Neutrophil (primary cell): Measurements from ENCODE around the gene CCDC192.
"Not testable (repeated sequence)": the region's sequence is repeated elsewhere in the genome, so short reads cannot be mapped to it uniquely, and the experiment has no call there.

Source experiments
- H3K27ac ChIP-seq: fragments of 200-600 bp; sonication (generic); 2 replicates; pipeline ENCODE4 v1.5.1; 2016; ENCODE audit warnings: mild to moderate bottlenecking, moderate library complexity
- H3K27me3 ChIP-seq: fragments of 200-600 bp; sonication (generic); 2 replicates; pipeline ENCODE4 v1.6.0; 2016; ENCODE audit warnings: mild to moderate bottlenecking
- H3K36me3 ChIP-seq: fragments of 200-600 bp; sonication (generic); 2 replicates; pipeline ENCODE4 v1.5.1; 2017
- H3K4me1 ChIP-seq, 2 experiments: fragments of 200-600 bp in 1 of 2; sonication (generic) in 1 of 2; 1 replicate in 1 of 2; 2 replicates in 1 of 2; pipeline versions ENCODE4 v1.5.1 to v1.6.1; 2013 to 2016; ENCODE audit warnings: low read depth in 1 of 2, low read length in 1 of 2, mild to moderate bottlenecking in 1 of 2, moderate library complexity in 1 of 2; ENCODE audit not compliant: control insufficient read depth in 1 of 2, insufficient read depth in 1 of 2
- H3K4me3 ChIP-seq, 2 experiments: fragments of 200-600 bp in 1 of 2; sonication (generic) in 1 of 2; 1 replicate in 1 of 2; 2 replicates in 1 of 2; pipeline ENCODE4 v1.5.1; 2013 to 2016; ENCODE audit warnings: low read depth in 1 of 2, low read length in 1 of 2, mild to moderate bottlenecking in 1 of 2, moderate library complexity in 1 of 2
- H3K9me3 ChIP-seq: fragments of 200-600 bp; sonication (generic); 2 replicates; pipeline ENCODE4 v1.5.1; 2016
- CTCF ChIP-seq: fragments of 200-600 bp; sonication (generic); IDR thresholded peaks from 2 replicates; pipeline ENCODE4 v1.5.1; 2016; ENCODE audit warnings: antibody characterized with exemption

Gene CCDC192

GRCh38 chr5:127666043-127666716 is 37.0 kb upstream of the CCDC192 start:
- Histone ChIP-seq H3K27ac (no peak overlapping the region), H3K27me3 (no peaks in the 10 kb centered on the region), H3K9me3 (no peaks in the 10 kb centered on the region), H3K4me3 (no peak overlapping the region), H3K4me1 (no peaks in the 10 kb centered on the region), H3K36me3 (no peaks in the 10 kb centered on the region)
- TF ChIP-seq CTCF, result no peak

- no peaks in the 10 kb centered on the region for H3K9me3 ChIP-seq
- no peak for TF ChIP-seq CTCF
- H3K27ac ChIP-seq, result no peak overlapping the region
- no peaks in the 10 kb centered on the region for H3K27me3 ChIP-seq
- no peak overlapping the region for H3K4me3 ChIP-seq
- H3K36me3 ChIP-seq, result no peaks in the 10 kb centered on the region
- H3K4me1 ChIP-seq, result no peaks in the 10 kb centered on the region
Measured at GRCh38 chr5:127667926-127668325, 35.3 kb upstream of the CCDC192 start.

GRCh38 chr5:127671218-127671617 is 32.0 kb upstream of the CCDC192 start:
- no peaks in the 10 kb centered on the region for H3K4me1 ChIP-seq
- H3K9me3 ChIP-seq, result no peaks in the 10 kb centered on the region
- H3K36me3 ChIP-seq, result no peaks in the 10 kb centered on the region
- H3K27me3 ChIP-seq, result no peaks in the 10 kb centered on the region
- H3K27ac ChIP-seq, result no peak overlapping the region
- TF ChIP-seq CTCF, result no peak
- H3K4me3 ChIP-seq, result no peak overlapping the region

- Histone ChIP-seq H3K27ac (no peak overlapping the region), H3K36me3 (no peaks in the 10 kb centered on the region)
- no peak for TF ChIP-seq CTCF
Measured at GRCh38 chr5:127673117-127673800, 29.9 kb upstream of the CCDC192 start.

GRCh38 chr5:127676951-127677350 is 26.2 kb upstream of the CCDC192 start:
- H3K4me3 ChIP-seq, H3K27me3 ChIP-seq, H3K27ac ChIP-seq, H3K4me1 ChIP-seq, H3K9me3 ChIP-seq, H3K36me3 ChIP-seq: not testable (repeated sequence)

More at GRCh38 chr5:127673117-127673800, 29.9 kb upstream of the CCDC192 start:
- no peaks in the 10 kb centered on the region for H3K9me3 ChIP-seq
- H3K4me3 ChIP-seq, result no peak overlapping the region
- H3K27me3 ChIP-seq, result no peaks in the 10 kb centered on the region
- no peaks in the 10 kb centered on the region for H3K4me1 ChIP-seq

- H3K27me3 ChIP-seq, H3K27ac ChIP-seq, H3K4me3 ChIP-seq, H3K4me1 ChIP-seq, H3K36me3 ChIP-seq, H3K9me3 ChIP-seq: not testable (repeated sequence)
Measured at GRCh38 chr5:127679691-127680330, 23.4 kb upstream of the CCDC192 start.
